ENCODE data around the gene ADRA1B. TPM values are rescaled to one million over a fixed set of nuclear protein-coding genes. Genes with fewer than 3 reads are reported as not detected.

The ADRA1B gene
- total and polyA plus RNA-seq, 2 of the 8 experiments (the other 6 are each of a cell fraction or from before 2014, with no cell fraction given) = not detected

DNA sequence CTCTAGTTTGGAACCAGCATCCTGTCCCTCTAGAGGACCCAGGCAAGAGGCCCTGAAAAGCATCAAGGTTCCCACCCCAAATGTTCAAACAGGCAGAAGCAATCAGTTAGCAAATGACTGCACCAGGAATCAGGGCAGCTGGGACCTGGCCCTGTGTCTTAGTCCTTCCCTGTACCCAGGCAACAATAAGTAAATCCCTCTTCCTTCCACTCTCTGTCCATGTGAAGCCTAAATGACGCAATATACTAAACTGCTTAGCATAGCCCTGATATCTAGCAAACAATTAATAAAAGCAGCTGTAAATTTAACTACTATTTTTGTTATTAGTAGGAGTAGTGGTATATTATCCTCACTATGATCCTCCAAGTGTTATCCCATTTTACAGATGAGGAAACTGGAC lies 13.2 kb upstream of the ADRA1B start:
- Histone ChIP-seq H2AK5ac (ENCODE audit: low read depth, low read length) (no peak overlapping the region), H4K91ac (replicated peaks; ENCODE audit: insufficient read length, low read length) (no peak overlapping the region), H2BK12ac (ENCODE audit: low read depth, low read length) (no peak overlapping the region), H2BK15ac (ENCODE audit: low read length) (no peak overlapping the region), H3K56ac (replicated peaks; ENCODE audit: insufficient read length, low read depth, low read length) (no peak overlapping the region), H3K18ac (ENCODE audit: extremely low read depth, low read length) (no peak overlapping the region), H4K20me1 (replicated peaks in 1 of 2; ENCODE audit: control insufficient read depth in 1 of 2, insufficient read depth in 2 of 2, low read length in 2 of 2) (no peaks in the 10 kb centered on the region), H2BK20ac (ENCODE audit: low read length) (no peak overlapping the region), H3K79me2 (ENCODE audit: control insufficient read depth in 1 of 2, insufficient read depth in 2 of 2, low read length in 2 of 2) (no peaks in the 10 kb centered on the region), H2AFZ (ENCODE audit: low read length) (peak overlapping the region; percentile 66; the same call in 1 of the 2 replicates), H4K5ac (ENCODE audit: insufficient read length, low read depth, low read length) (no peak overlapping the region), H3K9me3 (ENCODE audit: insufficient read depth in 2 of 2, low read depth in 1 of 2, low read length in 1 of 2) (no peaks in the 10 kb centered on the region), H3K79me1 (ENCODE audit: low read depth, low read length) (no peaks in the 10 kb centered on the region), H3K27me3 (replicated peaks in 1 of 4; ENCODE audit: control insufficient read depth in 3 of 4, extremely low read depth in 1 of 4, insufficient read depth in 3 of 4, low read length in 3 of 4) (no peaks in the 10 kb centered on the region), H2BK5ac (ENCODE audit: low read depth, low read length) (no peak overlapping the region), H3K4me3 (ENCODE audit: extremely low read depth in 1 of 4, insufficient read depth in 2 of 4, low read depth in 3 of 4, low read length in 4 of 4) (no peak overlapping the region), H3K23ac (ENCODE audit: insufficient read length) (no peak overlapping the region), H3K36me3 (ENCODE audit: control insufficient read depth in 2 of 4, insufficient read depth in 4 of 4, low read length in 3 of 4) (no peaks in the 10 kb centered on the region), H3K4ac (replicated peaks; ENCODE audit: insufficient read length, low read depth, low read length) (no peak overlapping the region), H4K8ac (ENCODE audit: extremely low read depth, insufficient read depth, low read length) (no peak overlapping the region; the same call in 1 of the 2 replicates), H2BK120ac (replicated peaks; ENCODE audit: low read depth, low read length) (no peak overlapping the region), H3K9ac (replicated peaks in 1 of 4; ENCODE audit: extremely low read depth in 1 of 4, low read depth in 3 of 4, low read length in 3 of 4) (no peak overlapping the region), H3K14ac (ENCODE audit: insufficient read length) (no peak overlapping the region), H3K4me1 (replicated peaks in 1 of 4; ENCODE audit: control insufficient read depth in 3 of 4, insufficient read depth in 4 of 4, low read length in 3 of 4) (no peaks in the 10 kb centered on the region; a peak in 1 of 7 replicates), H3K27ac (ENCODE audit: low read depth, low read length) (no peak overlapping the region), H3K4me2 (ENCODE audit: insufficient read depth in 1 of 2, low read depth in 2 of 2, low read length in 2 of 2) (no peak overlapping the region), H3K23me2 (ENCODE audit: low read depth, low read length) (no peaks in the 10 kb centered on the region)
- ChIA-PET POLR2A (ENCODE audit: partially characterized antibody) (no interaction called here), CTCF (ENCODE audit: partially characterized antibody) (interaction anchor here (0.9 to 1.3 kb wide), 3 partner anchors 9 to 461 kb away, joined by 3 to 4 read pairs (median 4); no protein-coding TSS in a partner anchor)
- WGBS, 2 experiments (ENCODE audit: extremely low coverage in 1 of 2, insufficient coverage in 1 of 2, insufficient read length in 1 of 2, insufficient replicate concordance in 2 of 2, low coverage in 1 of 2, low lambda C conversion rate in 2 of 2, missing lambda C conversion rate in 1 of 2) = 81% methylated on average over 1 of the region's 1 CpG; no CpG with 5 or more reads in 1 of the 2 experiments
- TF ChIP-seq SIRT6 (IDR thresholded peaks at IDR 0.05; ENCODE audit: low read length) = no peak
- no peak for TF ChIP-seq POLR2A (IDR thresholded peaks at IDR 0.05; ENCODE audit: control extremely low read depth in 1 of 2, low read depth in 2 of 2, low read length in 2 of 2)
- no peak for TF ChIP-seq KDM5A (IDR thresholded peaks at IDR 0.05; ENCODE audit: low read length)
- TF ChIP-seq POU5F1 (IDR thresholded peaks at IDR 0.05; ENCODE audit: low read depth, low read length) = no peak
- no peak for TF ChIP-seq CHD2 (IDR thresholded peaks at IDR 0.05; ENCODE audit: low read length)
- TF ChIP-seq CREB1 (IDR thresholded peaks at IDR 0.05) = no peak
- TF ChIP-seq, protein P1, sequence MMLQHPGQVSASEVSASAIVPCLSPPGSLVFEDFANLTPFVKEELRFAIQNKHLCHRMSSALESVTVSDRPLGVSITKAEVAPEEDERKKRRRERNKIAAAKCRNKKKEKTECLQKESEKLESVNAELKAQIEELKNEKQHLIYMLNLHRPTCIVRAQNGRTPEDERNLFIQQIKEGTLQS (IDR thresholded peaks at IDR 0.05; ENCODE audit: insufficient read depth, low read depth, low read length) = no peak
- TF ChIP-seq, protein P2, sequence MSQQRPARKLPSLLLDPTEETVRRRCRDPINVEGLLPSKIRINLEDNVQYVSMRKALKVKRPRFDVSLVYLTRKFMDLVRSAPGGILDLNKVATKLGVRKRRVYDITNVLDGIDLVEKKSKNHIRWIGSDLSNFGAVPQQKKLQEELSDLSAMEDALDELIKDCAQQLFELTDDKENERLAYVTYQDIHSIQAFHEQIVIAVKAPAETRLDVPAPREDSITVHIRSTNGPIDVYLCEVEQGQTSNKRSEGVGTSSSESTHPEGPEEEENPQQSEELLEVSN (IDR thresholded peaks at IDR 0.05) = no peak
- FAIRE-seq = no peak
- no peak for DNase-seq (ENCODE audit: low read depth in 1 of 2, low spot score in 2 of 2)
